A172 (cell line): ENCODE data around the gene NT5DC1. TPM values are rescaled to one million over a fixed set of nuclear protein-coding genes. Genes with fewer than 3 reads are reported as not detected.
A peak's percentile ranks its signal among the peaks of the same experiment; 100 is the strongest.
"Not testable (repeated sequence)": the region's sequence is repeated elsewhere in the genome, so short reads cannot be mapped to it uniquely, and the experiment has no call there.

ENCODE experiments used
- DNase-seq: peaks from one replicate; pipeline ENCODE4 v3.0.0-alpha.2; 2015; ENCODE audit warnings: low spot score
- total RNA-seq: library from RNA; depleted of rRNA; stranded (reverse); fragments of >200 nt; shearing (Covaris generic); gene quantifications from 2 replicates; pipeline ENCODE4 v1.2.3, GENCODE V29; 2014; rRNA removed

The NT5DC1 gene
- total RNA-seq, 1 experiment from 2014 or later, result 5.2 TPM

- DNase-seq, result peak; percentile 23
Observed at GRCh38 chr6:116278854-116279231, 178.2 kb downstream of the NT5DC1 start.

GRCh38 chr6:116279232-116280160, 178.8 kb downstream of the NT5DC1 start, which contains the start of gene TSPYL1:
Gene TSPYL1, minus strand, starts transcription at chr6:116279930. Its CDS starts 100 bp downstream, at chr6:116279830.
- peak; percentile 95 for DNase-seq

GRCh38 chr6:116280161-116280932, 179.7 kb downstream of the NT5DC1 start:
- no peak for DNase-seq

GRCh38 chr6:116280933-116281316, 180.3 kb downstream of the NT5DC1 start:
- no peak for DNase-seq

GRCh38 chr6:116282698-116283097, 182.0 kb downstream of the NT5DC1 start:
- DNase-seq, result no peak

- DNase-seq, result no peak
Observed at GRCh38 chr6:116283191-116283590, 182.5 kb downstream of the NT5DC1 start.

- not testable (repeated sequence) for DNase-seq
Observed at GRCh38 chr6:116284984-116285383, 184.3 kb downstream of the NT5DC1 start.

- DNase-seq, result no peak
Observed at GRCh38 chr6:116286773-116287358, 186.2 kb downstream of the NT5DC1 start.

GRCh38 chr6:116287689-116288282, 187.1 kb downstream of the NT5DC1 start:
- peak; percentile 58 for DNase-seq

GRCh38 chr6:116289876-116290275, 189.2 kb downstream of the NT5DC1 start:
- no peak for DNase-seq

- DNase-seq, result no peak
Observed at GRCh38 chr6:116290799-116291198, 190.1 kb downstream of the NT5DC1 start.

- DNase-seq, result no peak
Observed at GRCh38 chr6:116291701-116292396, 191.2 kb downstream of the NT5DC1 start.

GRCh38 chr6:116292553-116292952, 191.9 kb downstream of the NT5DC1 start:
- DNase-seq, result no peak

- DNase-seq, result no peak
Observed at GRCh38 chr6:116298273-116298672, 197.6 kb downstream of the NT5DC1 start.

GRCh38 chr6:116298973-116299372, 198.3 kb downstream of the NT5DC1 start:
- DNase-seq, result no peak

Other genes starting within 250 kb of the NT5DC1 start
- gene FRK, start 40.0 kb upstream of the NT5DC1 start, total RNA-seq, result 0.02 and 0.05 TPM in 2 replicates
- not detected in 2 replicates for gene COL10A1, start 25.3 kb downstream of the NT5DC1 start, total RNA-seq
- 22.0 and 23.0 TPM in 2 replicates for gene TSPYL4, start 153.2 kb downstream of the NT5DC1 start, total RNA-seq
- gene TSPYL1, start 179.1 kb downstream of the NT5DC1 start, total RNA-seq, result 71.0 and 80.4 TPM in 2 replicates